GM19023 (cell line): Measurements from ENCODE around the gene PC.
A peak's percentile ranks its signal among the peaks of the same experiment; 100 is the strongest.
"Not testable (repeated sequence)": the region's sequence is repeated elsewhere in the genome, so short reads cannot be mapped to it uniquely, and the experiment has no call there.

Experiments
- ATAC-seq: cut with Tn5 transposase; IDR thresholded peaks from one replicate; pipeline ENCODE4 v1.9.1; 2021; ENCODE audit warnings: mild to moderate bottlenecking, moderate library complexity; ENCODE audit not compliant: unreplicated experiment

PC gene

GRCh38 chr11:66845143-66845875 lies 112.9 kb downstream of the PC start:
- ATAC-seq, result no peak

GRCh38 chr11:66844496-66845142 lies 113.6 kb downstream of the PC start:
- ATAC-seq, result no peak

GRCh38 chr11:66843776-66844495 lies 114.2 kb downstream of the PC start:
- ATAC-seq, result no peak

GRCh38 chr11:66842896-66843775 lies 115.0 kb downstream of the PC start, which contains the start of gene RCE1:
Gene RCE1, plus strand, starts transcription at chr11:66843441. Its CDS starts 15 bp downstream, at chr11:66843456.
- peak; percentile 83 for ATAC-seq

GRCh38 chr11:66842501-66842895 lies 115.7 kb downstream of the PC start:
- ATAC-seq, result no peak

GRCh38 chr11:66841861-66842260 lies 116.3 kb downstream of the PC start:
- ATAC-seq, result no peak

- ATAC-seq, result no peak
Observed at GRCh38 chr11:66840317-66841091, 117.7 kb downstream of the PC start.

GRCh38 chr11:66835768-66836405 lies 122.3 kb downstream of the PC start:
- no peak for ATAC-seq

GRCh38 chr11:66834943-66835342 lies 123.2 kb downstream of the PC start:
- no peak for ATAC-seq

- ATAC-seq, result no peak
Observed at GRCh38 chr11:66834539-66834845, 123.7 kb downstream of the PC start.

GRCh38 chr11:66824573-66824972 lies 133.6 kb downstream of the PC start:
- not testable (repeated sequence) for ATAC-seq

GRCh38 chr11:66823700-66824099 lies 134.5 kb downstream of the PC start:
- ATAC-seq, result no peak

GRCh38 chr11:66820901-66821300 lies 137.3 kb downstream of the PC start:
- no peak for ATAC-seq

GRCh38 chr11:66820381-66820780 lies 137.8 kb downstream of the PC start:
- no peak for ATAC-seq

GRCh38 chr11:66818231-66818955 lies 139.8 kb downstream of the PC start:
- no peak for ATAC-seq

GRCh38 chr11:66815646-66816045 lies 142.5 kb downstream of the PC start:
- ATAC-seq, result no peak

- no peak for ATAC-seq
Observed at GRCh38 chr11:66814678-66815077, 143.5 kb downstream of the PC start.

- ATAC-seq, result no peak
Observed at GRCh38 chr11:66810576-66811185, 147.5 kb downstream of the PC start.

GRCh38 chr11:66809592-66809991 lies 148.6 kb downstream of the PC start:
- ATAC-seq, result no peak
